ENCODE data around the gene PCSK9.

DNA sequence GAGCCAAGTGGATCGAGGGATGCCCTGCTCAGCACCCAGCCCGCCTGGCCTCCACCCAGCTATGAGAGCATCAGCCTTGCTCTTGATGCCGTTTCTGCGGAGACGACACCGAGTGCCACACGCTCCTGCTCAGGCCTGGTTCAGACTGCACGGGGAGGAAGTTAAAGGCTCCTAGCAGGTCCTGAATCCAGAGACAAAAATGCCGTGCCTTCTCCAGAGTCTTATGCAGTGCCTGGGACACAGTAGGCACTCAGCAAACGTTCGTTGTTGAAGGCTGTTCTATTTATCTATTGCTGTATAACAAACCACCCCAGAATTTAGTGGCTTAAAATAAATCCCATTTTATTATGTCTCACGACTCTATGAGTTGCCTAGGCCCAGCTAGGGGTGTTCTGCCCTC is 47.4 kb upstream of the PCSK9 start:
- TF ChIP-seq, protein P1, sequence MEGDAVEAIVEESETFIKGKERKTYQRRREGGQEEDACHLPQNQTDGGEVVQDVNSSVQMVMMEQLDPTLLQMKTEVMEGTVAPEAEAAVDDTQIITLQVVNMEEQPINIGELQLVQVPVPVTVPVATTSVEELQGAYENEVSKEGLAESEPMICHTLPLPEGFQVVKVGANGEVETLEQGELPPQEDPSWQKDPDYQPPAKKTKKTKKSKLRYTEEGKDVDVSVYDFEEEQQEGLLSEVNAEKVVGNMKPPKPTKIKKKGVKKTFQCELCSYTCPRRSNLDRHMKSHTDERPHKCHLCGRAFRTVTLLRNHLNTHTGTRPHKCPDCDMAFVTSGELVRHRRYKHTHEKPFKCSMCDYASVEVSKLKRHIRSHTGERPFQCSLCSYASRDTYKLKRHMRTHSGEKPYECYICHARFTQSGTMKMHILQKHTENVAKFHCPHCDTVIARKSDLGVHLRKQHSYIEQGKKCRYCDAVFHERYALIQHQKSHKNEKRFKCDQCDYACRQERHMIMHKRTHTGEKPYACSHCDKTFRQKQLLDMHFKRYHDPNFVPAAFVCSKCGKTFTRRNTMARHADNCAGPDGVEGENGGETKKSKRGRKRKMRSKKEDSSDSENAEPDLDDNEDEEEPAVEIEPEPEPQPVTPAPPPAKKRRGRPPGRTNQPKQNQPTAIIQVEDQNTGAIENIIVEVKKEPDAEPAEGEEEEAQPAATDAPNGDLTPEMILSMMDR (conservative IDR thresholded peaks at IDR 0.05 in 1 of 2, IDR thresholded peaks at IDR 0.05 in 1 of 2; ENCODE audit: extremely low read depth in 1 of 2, insufficient read depth in 1 of 2, low read depth in 1 of 2, low read length in 2 of 2), result no peak
- TF ChIP-seq EZH2 (IDR thresholded peaks at IDR 0.05; ENCODE audit: borderline replicate concordance, low read length), result no peak
